GM19452 (cell line): Measurements from ENCODE around the gene TPCN1.

ENCODE experiments used
- ATAC-seq: cut with Tn5 transposase; IDR thresholded peaks from one replicate; pipeline ENCODE4 v1.9.1; 2021; ENCODE audit not compliant: unreplicated experiment

TPCN1 gene

DNA sequence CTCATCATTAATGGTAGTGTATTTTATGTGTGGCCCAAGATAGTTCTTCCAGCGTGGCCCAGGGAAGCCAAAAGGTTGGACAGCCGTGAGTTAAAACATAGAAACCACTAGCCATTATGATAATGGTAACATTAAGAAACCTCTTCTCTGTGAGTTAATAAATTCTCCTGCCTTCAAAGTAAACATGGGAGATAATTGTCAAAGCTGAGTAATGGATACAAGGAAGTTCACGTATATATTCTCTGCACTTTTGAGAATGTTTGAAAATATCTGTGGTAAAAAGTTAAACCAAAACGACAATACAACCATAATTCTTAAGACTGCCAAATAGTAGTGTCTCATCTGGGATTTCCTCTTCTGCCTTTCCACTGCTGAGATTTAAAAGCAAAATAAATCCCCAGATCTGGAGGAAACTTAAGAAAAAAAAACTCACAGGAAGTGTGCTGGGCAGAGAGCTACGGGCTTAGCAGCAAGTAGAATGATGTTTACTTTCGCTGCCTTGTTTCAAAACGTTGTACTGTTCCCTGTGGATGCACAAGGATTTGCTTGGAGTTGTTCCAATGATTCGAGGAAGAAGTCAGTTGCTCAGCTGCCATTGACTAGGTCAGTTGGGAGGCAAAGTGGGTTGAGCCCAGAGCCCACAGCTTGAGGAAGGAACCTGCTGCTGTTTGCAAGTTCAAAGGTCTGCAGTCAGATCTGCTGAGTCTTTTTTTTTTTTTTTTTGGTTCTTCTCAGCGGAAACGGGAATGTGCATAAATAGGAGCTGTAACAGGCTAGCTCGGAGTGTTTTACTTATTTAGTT is 1.7 kb downstream of the TPCN1 start:
- no peak for ATAC-seq

DNA sequence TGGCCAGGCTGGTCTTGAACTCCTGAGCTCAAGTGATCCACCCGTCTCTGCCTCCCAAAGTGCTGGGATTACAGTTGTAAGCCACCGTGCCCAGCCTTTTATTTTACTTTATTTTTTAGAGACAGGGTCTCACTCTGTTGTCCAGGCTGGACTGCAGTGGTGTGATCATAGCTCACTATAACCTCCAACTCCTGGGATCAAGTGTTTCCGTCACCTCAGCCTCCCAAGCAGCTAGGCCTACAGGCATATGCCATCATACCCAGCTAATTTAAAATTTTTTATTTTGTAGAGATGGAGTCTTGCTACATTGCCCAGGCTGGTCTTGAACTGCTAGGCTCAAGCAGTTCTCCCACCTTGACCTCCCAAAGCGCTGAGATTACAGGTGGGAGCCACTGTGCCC is 3.7 kb downstream of the TPCN1 start:
- ATAC-seq = no peak

DNA sequence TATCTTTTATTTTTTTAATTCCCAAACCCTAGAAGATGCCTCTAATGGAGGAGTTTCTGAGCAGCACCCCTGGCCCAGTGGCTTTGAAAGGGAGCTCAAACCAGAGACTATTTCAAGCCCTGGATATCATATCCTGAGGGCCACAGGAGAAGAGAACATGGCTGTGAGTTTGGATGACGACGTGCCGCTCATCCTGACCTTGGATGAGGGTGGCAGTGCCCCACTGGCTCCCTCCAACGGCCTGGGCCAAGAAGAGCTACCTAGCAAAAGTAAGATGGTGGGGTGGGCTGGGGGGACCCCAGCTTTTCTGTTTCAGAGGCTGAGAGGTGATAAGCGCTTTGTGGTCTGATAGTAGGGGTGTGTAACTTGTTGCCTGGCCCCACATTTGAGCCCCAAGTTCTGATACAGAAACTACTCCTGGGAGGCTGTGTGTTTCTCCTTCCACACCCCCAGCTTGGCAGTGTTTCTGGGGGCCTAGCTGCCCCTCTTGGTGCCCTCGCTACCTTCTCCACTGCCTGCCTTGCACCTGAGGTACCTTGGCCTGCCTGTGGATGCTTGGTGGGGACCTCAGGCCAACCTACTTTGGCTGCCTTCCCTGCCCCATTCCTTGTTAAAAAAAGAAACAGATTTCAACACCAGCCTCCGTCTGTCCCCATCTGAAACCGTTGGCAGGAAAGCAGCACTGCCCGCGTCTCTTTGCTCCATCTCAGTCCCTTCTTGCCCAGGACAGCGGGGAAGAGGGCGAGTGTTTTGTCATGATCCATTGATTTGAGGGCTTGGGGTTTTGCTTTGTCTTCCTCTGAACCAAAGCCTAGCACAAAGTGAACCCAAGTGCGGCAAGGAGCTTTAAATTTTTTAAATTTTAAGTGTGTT is 5.7 kb downstream of the TPCN1 start:
- no peak for ATAC-seq

DNA sequence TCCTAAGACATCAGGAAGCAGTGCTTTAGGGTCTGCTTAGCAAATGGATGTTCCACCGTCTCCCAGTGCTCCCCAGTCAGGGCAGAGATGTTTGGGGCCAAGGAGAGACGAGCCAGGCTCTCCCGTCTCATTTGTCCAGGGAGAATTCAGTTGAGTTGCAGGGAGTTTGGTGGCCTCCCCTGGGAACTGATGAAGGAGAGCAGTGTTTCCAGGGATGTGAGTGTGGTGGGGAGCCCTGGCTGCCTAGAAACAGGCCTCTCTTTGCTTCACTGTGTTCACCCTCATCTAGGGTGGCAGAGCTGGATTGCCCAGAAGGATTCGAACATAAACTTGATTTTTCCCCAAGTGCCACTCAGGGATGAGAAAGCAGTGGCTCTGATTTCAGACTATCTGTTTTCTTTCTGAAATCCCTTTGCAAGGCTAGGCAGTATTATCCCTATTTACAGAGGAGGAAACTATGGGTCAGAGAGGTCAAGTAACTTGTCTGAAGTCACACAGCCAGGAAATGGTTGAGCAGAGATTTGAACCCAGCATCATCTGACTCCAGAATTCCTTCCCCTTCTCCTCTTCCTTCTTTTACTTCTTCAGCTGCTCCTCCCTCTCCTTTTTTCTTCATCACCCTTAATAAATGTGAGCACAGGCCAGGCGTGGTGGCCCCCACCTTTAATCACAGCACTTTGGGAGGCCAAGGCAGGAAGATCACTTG is 6.6 kb downstream of the TPCN1 start:
- ATAC-seq = no peak

DNA sequence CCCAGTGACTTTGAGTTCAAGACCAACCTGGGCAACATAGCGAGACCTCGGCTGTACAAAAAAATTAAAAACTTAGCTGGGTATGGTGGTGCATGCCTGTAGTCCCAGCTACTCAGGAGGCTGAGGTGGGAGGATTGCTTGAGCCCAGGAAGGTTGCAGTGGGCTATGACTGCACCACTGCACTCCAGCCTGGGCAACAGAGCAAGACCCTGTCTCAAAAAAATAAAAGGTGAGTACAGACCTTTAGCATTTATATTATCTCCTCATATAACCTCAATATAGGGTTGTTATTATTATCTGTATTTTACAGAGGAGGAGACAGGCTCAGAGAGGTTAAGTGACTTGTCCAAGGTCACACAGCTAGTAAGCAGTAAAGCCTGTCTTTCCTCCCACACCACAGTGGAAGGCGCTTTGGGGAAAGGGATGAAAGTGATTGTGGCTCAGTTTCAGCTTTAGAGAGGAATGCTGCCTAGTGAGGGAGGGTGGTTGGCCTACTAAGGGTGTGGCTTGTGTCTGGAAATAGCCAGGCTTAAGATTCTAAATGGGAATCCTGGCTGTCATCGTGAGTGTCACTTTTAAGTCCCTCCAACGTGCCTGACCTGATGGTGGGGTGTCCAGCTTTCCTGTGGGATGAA is 7.2 kb downstream of the TPCN1 start:
- no peak for ATAC-seq

DNA sequence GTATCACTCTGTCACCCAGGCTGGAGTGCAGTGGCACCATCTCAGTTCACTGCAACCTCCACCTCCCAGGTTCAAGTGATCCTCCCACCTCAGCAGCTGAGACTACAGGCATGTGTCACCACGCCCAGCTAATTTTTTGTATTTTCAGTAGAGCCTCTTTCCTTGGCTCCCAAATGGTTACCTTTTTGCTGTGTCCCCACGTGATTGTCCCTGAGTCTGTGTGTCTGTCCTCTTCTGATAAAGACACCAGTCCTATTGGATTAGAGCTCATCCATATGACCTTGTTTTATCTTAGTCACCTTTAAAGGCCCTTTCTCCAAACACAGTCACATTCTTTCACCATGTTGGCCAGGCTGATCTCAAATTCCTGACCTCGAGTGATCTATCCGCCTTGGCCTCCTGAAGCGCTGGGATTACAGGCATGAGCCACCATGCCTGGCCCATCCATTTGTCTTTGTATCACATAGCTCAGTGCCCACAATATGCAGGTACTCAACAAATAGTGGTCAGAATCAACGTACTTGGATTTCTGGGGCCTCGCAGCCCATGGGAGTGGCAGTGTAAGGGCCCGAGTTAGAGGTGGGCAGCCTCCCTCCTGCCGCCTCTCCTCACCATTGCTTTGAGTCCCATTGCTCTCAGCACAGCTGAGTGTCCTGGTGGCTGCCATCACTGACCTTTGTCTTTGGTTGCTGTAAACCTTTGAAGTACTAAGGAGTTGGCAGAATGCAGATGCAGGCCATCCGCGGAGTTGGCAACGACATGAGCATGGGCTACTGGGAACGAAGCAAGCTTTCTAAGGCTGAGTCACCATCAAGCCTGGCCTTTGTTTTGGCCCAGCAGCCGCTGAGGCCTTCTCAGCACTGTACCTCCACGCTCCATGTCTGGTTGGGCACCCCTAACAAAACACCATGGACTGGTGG is 9.3 kb downstream of the TPCN1 start:
- ATAC-seq = peak; percentile 12

DNA sequence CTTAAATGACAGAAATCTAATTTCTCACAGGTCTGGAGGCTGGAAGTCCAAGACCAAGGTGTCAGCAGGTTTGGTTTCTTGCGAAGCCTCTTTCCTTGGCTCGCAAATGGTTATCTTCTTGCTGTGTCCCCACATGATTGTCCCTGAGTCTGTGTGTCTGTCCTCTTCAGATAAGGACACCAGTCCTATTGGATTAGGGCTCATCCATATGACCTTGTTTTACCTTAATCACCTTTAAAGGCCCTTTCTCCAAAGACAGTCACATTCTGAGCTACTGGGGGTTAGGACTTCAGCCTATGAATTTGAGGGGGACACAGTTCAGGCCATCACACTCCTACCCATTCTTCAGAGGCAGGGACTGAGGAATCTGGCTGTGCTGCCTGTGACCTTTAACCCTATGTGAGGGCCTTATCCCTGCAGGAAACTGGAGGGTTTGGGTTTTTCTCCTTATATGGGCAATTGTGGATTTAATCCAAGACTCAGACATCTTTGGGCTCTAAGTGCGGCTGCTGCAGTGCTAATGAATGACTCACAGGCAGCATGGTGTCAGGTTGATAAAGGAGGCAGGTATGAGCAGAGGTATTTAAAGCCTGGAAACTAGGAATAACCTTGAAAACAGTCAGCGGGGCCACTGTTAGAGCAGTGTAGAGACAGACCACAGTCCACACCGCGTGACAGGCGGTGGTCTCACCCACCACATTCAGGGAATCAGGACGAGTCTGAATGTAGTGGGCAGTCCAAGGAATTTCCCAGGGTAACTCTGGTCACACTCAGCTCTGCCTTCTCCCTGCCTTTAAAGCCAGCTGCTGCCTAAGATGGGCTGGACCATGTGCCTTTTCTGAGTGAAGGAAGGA is 10.2 kb downstream of the TPCN1 start:
- no peak for ATAC-seq

DNA sequence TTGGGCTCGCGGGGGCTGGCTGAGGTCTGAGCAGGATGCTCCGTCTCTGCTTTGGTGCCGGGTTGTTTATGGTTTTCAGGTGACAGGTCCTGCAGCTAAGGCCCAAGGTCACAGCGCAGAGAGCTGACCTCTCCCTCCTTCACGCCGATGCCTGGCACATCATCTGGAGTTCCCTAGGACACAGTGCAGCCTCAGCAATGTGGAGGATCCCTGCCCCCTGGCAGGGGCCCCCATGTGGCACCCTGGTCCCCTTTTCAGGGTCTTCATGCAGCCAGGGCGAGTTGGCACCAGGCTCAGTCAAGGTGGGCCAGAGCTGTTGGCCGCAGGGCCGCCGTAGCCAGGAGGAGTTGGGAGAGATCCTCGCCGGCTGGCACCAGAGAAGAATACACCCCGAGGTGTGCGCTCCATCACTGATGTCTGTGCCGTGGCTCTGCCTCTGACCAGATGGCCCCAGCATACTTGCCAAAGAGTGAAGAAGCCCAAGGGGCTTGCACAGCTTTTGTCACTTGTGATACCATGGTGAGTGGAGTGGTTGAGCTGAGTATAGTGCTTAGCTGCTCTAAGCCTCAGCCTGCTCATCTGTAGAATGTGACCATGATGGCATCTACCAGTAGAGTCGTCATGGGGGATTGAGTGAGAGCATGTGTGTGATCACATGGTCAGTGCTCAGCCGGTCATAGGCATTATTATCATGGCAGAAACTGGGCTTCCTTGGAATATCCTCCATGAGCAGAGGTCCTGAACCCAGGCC is 11.0 kb downstream of the TPCN1 start:
- ATAC-seq = no peak

DNA sequence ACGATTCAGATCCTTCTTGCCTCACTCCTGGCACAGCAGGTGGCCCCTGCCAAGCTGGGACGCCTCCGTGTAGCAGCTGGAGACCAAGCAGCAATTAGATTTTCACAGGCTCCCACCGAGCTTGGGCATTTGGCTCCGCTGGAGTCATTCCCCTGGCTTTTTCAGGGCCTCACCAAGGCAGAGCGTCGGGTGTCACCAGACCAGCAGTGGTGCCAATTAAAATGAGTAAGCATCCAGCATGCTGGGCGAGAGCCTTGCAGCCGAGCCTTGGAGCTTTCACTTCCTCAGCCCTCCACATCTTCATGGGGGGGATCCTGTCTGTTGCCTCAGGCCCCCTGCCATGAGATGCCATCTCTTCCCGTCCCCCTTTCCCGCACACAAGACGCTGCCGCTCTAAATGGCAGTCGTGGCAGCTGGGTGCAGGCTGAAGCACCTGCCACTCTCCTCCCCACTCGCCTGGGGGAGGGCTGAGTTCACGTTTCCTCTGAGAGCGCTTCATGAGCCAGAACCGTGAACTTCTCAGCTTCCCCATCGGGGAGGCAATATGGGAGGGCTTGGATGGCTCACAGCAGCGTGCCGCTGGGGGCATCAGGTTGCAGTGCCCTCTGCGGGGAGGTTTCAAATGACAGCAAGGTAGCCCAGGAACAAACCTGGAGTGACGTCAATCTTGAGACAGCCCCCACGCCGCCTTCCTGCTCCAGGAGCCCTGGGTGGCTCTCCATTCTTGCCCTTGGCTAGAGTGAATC is 11.7 kb downstream of the TPCN1 start:
- peak; percentile 56 for ATAC-seq

DNA sequence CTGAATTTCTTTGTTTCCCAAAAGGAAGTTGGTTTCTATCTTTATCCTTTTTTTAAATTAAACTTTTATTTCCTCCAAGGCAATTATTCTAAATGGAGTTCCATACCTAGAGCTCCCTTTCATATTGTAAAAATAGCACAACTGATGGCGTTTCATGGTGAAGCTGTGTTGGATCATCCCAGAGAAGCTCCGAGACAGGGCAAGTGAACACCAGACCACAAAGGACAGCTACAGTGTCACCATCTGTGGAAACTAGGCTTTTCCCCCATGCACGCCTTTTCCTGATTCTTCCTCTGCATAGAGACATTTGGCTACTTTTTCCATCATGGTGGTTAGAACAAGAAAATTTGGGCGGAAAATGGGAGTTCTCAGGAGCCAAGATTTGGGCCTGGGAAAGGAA is 12.7 kb downstream of the TPCN1 start:
- ATAC-seq = no peak

DNA sequence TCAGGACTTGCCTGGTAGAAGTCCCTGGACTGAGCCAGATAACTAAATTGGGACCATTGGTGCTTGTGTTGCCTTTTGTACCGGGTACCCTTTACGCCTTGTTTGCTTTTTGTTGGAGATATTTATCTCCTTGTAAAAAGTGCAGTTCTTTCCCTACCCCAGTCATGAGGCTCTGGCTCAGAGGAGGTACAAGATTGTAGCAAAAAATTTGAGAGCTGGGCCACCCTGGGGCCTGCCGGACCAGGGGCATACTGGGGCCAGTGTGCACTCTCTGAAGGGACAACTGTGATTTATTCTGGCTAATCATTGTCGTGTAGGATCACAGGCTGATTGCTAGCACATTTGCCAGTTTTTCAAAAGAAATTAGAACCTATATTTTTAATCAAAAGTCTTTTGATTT is 13.2 kb downstream of the TPCN1 start:
- ATAC-seq = no peak

DNA sequence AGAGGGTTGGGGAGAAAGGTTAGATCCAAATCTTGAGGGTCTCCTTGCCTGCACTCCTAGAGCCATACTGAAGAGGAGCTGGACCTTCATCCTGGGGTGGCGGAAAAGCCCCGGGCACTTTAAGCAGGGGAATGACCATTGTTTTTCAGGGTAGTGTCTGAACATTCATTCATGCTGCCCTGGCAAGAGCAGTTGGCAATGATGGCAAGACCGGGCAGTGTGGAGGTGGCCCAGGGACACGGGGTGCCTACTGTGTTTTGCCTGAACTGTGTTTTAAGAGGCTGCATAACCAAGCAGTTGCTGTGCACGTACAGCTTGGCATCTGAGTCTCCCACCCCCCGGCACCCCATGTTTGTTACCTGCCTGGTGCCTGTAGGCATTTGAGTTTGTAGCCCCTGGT is 14.7 kb downstream of the TPCN1 start:
- no peak for ATAC-seq

DNA sequence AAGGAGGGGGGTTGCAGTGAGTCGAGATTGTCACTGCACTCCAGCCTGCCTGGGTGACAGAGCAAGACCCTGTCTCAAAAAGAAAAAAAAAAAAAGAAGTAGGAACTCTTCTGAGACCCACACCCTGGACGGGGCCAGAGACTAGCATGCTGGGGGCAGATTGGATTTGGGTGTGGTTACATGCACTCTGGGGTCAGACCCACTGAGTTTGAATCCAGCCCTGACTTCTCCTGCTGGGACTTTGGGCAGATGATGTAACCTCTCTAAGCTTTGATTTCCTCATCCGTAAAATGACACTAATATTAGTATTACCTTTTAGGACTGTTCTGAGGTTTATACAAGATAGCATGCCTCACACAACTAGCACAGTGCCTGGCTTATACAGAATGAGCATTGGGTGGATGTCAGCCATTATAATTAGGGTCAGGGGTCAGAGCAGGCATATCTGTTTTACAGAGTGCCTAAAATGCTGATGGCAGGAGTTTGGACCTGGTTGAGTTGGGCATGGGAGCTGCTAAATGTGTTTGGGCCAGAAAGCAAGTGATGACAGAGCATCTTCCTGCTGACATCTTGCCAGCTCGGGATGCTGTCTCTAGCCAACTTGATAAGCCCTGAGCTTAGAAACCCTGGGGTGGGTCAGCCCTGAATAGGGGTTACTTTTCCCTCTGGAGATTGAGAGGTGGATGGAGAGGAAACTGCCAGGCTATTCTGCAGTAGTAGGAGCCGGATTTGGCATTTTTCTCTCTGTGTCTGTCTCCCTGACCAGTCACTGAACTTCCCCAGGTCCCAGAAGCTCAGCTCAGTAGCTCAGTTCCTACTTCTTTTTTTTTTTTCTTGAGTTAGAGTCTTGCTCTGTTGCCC is 15.5 kb downstream of the TPCN1 start:
- ATAC-seq = no peak

DNA sequence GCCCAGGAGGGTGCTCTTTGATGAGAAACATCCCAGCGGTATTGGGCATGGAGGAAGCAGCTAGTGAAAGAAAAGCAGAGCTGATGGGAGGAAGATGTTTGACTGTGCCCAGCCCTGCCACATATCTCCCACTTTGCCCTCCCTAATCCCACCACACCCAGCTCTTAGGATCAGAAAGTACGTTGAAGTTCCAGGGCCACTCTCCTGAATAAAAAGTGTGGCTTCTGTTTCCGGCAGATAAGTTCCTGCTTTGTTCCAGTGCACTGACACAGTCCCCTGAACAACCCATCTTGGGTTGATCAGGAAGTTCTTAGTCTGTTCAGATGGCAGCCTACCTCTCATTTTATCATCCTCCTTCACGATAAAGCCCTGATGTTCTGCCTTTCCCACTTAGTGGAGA is 16.5 kb downstream of the TPCN1 start:
- ATAC-seq = no peak

DNA sequence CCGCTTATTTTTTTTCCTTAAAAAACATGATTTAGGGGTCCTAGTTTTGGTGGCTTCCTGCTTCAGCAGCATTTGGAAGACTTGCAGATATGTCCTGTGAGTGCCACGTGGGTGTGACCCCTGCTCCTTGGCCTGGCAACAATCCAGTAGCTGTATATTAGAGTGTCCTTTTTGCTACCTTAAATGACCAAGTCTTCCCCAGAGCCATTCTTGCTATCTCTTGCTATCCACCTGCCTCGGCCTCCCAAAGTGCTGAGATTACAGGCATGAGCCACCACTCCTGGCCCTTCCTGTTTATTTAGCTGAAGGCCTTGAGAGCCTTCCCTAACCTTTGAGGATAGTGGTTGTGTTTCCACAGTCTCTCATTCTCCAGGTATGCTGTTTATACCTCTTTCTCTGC is 17.0 kb downstream of the TPCN1 start:
- no peak for ATAC-seq

DNA sequence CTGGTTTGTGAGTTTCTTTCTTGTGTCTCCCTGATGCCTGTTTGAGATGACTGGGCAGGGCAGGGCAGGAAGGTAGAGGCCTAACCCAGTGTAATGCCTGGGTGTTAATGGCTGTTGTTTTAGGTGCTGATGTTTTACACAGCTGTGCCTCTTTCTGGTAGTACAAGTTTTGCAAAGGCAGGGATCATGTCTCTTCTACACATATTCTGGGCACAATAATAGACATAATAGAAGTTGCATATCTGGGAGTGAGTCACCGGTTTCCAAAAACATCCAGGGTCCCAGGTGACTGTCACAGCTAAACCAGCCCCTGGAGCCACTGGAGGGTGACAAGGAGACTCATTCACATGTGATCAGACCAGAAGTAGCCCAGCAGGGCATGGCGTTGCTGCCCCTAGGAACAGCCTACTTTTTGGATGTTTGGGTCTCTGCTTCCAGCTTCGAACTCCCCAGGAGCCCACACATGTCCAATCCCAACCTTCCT is 18.1 kb downstream of the TPCN1 start:
- ATAC-seq = no peak
